Tibial artery (tissue), 4 donors: ENCODE data around the gene VAPA.

Source experiments
- DNase-seq, 2 donors: peaks; one replicate each; pipeline ENCODE4 v3.0.0-alpha.2; 2019
- H3K27ac ChIP-seq, 2 donors: fragments of 200-600 bp; sonication (generic) in 1 of 2; 1 replicate in 1 of 2; 2 replicates in 1 of 2; pipeline ENCODE4 v1.5.1; 2018 to 2019; ENCODE audit warnings: mild to moderate bottlenecking in 1 of 2
- H3K27me3 ChIP-seq, 2 donors: fragments of 200-600 bp; sonication (generic) in 1 of 2; one replicate each; pipeline versions ENCODE4 v1.5.1 to v1.6.0; 2016 to 2019
- H3K36me3 ChIP-seq, 3 donors: fragments of 200-600 bp; sonication (generic) in 2 of 3; one replicate each; pipeline ENCODE4 v1.5.1; 2016 to 2019; ENCODE audit warnings: mild to moderate bottlenecking in 2 of 3
- H3K4me1 ChIP-seq, 4 donors: fragments of 200-600 bp; sonication (generic) in 2 of 4; 1 replicate in 3 of 4; 2 replicates in 1 of 4; pipeline ENCODE4 v1.5.1; 2016 to 2019
- H3K4me3 ChIP-seq, 2 donors: fragments of 200-600 bp; sonication (generic) in 1 of 2; 1 replicate in 1 of 2; 2 replicates in 1 of 2; pipeline ENCODE4 v1.5.1; 2018 to 2019; ENCODE audit warnings: mild to moderate bottlenecking in 2 of 2
- H3K9me3 ChIP-seq, 3 donors: fragments of 200-600 bp; sonication (generic) in 1 of 3; one replicate each; pipeline ENCODE4 v1.5.1; 2016 to 2019
- intact Hi-C: fragments of 100-400 bp; cut with DNase I; formaldehyde crosslinking; loops from one replicate; pipeline ENCODE4 v1.15.0; 2023; ENCODE audit warnings: low total_unique reads
- TF ChIP-seq, protein P1 (sequence below), 2 experiments: fragments of 200-600 bp in 1 of 2; fragments of 450-650 bp in 1 of 2; IDR thresholded peaks; one replicate each; pipeline ENCODE4 v1.5.1; 2017 to 2019; ENCODE audit warnings: antibody characterized with exemption in 2 of 2, mild to moderate bottlenecking in 1 of 2, moderate library complexity in 1 of 2

Gene VAPA

GRCh38 chr18:9913526-9914333 lies at the start of gene VAPA:
TSS of gene VAPA (plus strand) at chr18:9914016. CDS start at chr18:9914257, 241 bp downstream.
- Histone ChIP-seq H3K4me3 (peak within 1 kb of the TSS; percentile 90 to 99), H3K9me3 (no peaks in the 10 kb centered on the region), H3K4me1 (peaks cover 0 to 34% (median 21%) of the 10 kb centered on the region in 4 donors), H3K36me3 (no peaks in the 10 kb centered on the region), H3K27ac (peak within 1 kb of the TSS; percentile 96 to 100), H3K27me3 (no peaks in the 10 kb centered on the region)
- DNase-seq: peak; percentile 94 to 97
- intact Hi-C loops: loop anchor here (10.0 kb wide), 3 partner anchors 109 to 299 kb away; partner anchors contain the start of genes PPP4R1 and RAB31
- TF ChIP-seq, protein P1, sequence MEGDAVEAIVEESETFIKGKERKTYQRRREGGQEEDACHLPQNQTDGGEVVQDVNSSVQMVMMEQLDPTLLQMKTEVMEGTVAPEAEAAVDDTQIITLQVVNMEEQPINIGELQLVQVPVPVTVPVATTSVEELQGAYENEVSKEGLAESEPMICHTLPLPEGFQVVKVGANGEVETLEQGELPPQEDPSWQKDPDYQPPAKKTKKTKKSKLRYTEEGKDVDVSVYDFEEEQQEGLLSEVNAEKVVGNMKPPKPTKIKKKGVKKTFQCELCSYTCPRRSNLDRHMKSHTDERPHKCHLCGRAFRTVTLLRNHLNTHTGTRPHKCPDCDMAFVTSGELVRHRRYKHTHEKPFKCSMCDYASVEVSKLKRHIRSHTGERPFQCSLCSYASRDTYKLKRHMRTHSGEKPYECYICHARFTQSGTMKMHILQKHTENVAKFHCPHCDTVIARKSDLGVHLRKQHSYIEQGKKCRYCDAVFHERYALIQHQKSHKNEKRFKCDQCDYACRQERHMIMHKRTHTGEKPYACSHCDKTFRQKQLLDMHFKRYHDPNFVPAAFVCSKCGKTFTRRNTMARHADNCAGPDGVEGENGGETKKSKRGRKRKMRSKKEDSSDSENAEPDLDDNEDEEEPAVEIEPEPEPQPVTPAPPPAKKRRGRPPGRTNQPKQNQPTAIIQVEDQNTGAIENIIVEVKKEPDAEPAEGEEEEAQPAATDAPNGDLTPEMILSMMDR (IDR thresholded peaks at IDR 0.05): peak in 1 of 2 experiments; percentile 9

DNA sequence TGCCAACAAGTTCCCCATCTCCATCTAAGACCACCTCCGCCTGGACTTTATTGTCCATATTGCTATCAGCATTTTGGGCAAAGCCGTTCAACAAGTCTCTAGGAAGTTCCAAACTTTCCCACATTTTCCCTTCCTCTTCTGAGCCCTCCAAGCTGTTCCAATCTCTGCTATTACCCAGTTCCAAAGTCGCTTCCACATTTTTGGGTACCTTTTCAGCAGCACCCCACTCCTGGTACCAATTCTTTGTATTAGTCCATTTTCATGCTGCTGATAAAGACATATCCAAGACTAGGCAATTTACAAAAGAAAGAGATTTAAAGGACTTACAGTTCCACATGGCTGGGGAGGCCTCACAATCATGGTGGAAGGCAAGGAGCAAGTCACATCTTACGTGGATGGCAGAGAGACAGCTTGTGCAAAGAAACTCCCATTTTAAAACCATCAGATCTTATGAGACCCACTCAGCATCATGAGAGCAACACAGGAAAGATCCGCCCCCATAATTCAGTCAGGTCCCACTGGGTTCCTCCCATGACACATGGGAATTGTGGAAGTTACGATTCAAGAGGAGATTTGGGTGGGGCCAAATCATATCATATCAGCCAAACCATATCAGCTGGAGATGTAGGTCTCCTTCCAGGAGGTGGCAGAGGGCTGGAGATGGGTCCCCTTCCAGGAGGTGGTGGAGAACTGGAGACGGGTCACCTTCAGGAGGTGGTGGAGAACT lies 47.9 kb upstream of the VAPA start:
- no peak for DNase-seq
- Histone ChIP-seq H3K4me1 (peaks cover 0 to 7% (median 3%) of the 10 kb centered on the region in 4 donors), H3K9me3 (no peaks in the 10 kb centered on the region), H3K27ac (no peak overlapping the region), H3K27me3 (no peaks in the 10 kb centered on the region), H3K36me3 (peaks cover 0 to 7% (median 4%) of the 10 kb centered on the region in 3 donors), H3K4me3 (no peak overlapping the region)
- TF ChIP-seq, protein P1 (IDR thresholded peaks at IDR 0.05): no peak
- intact Hi-C loops: no loop called here

GRCh38 chr18:9866627-9867026 lies 47.2 kb upstream of the VAPA start:
- no peak for DNase-seq
- intact Hi-C loops: no loop called here

GRCh38 chr18:9867071-9867594 lies 46.7 kb upstream of the VAPA start:
- no peak for DNase-seq
- Histone ChIP-seq H3K4me1 (peaks cover 0 to 7% (median 3%) of the 10 kb centered on the region in 4 donors), H3K9me3 (no peaks in the 10 kb centered on the region), H3K27ac (no peak overlapping the region), H3K4me3 (no peak overlapping the region), H3K27me3 (no peaks in the 10 kb centered on the region), H3K36me3 (peaks cover 0 to 6% (median 4%) of the 10 kb centered on the region in 3 donors)
- intact Hi-C loops: no loop called here
- TF ChIP-seq, protein P1 (IDR thresholded peaks at IDR 0.05): no peak

More at GRCh38 chr18:9866627-9867026, 47.2 kb upstream of the VAPA start:
- Histone ChIP-seq H3K27ac (no peak overlapping the region), H3K36me3 (peaks cover 0 to 7% (median 4%) of the 10 kb centered on the region in 3 donors), H3K9me3 (no peaks in the 10 kb centered on the region), H3K27me3 (no peaks in the 10 kb centered on the region), H3K4me1 (peaks cover 0 to 7% (median 3%) of the 10 kb centered on the region in 4 donors), H3K4me3 (no peak overlapping the region)
- TF ChIP-seq, protein P1 (IDR thresholded peaks at IDR 0.05): no peak

- Histone ChIP-seq H3K9me3 (no peaks in the 10 kb centered on the region), H3K4me3 (no peak overlapping the region), H3K27ac (no peak overlapping the region), H3K36me3 (no peaks in the 10 kb centered on the region), H3K4me1 (peaks cover 0 to 7% (median 3%) of the 10 kb centered on the region in 4 donors), H3K27me3 (no peaks in the 10 kb centered on the region)
- TF ChIP-seq, protein P1 (IDR thresholded peaks at IDR 0.05): no peak
- DNase-seq: no peak
- intact Hi-C loops: no loop called here
Observed at GRCh38 chr18:9868857-9869714, 44.7 kb upstream of the VAPA start.
